Measurements from ENCODE around the gene CDK5RAP3.

GRCh38 chr17:48003417-48004151, 32.7 kb downstream of the CDK5RAP3 start:
- TF ChIP-seq EGR1 (IDR thresholded peaks at IDR 0.05; ENCODE audit: low read depth): no peak
- TF ChIP-seq POLR2A (IDR thresholded peaks at IDR 0.05; ENCODE audit: borderline replicate concordance, extremely low read depth, insufficient read depth, insufficient read length): no peak
- TF ChIP-seq YY1 (IDR thresholded peaks at IDR 0.05; ENCODE audit: extremely low read depth, insufficient replicate concordance, low read depth, low read length): no peak
- no peak for TF ChIP-seq EZH2phosphoT487 (IDR thresholded peaks at IDR 0.05; ENCODE audit: borderline replicate concordance)
- no peak for TF ChIP-seq EZH2 (IDR thresholded peaks at IDR 0.05)
- no peak for TF ChIP-seq CTCF (IDR thresholded peaks at IDR 0.05 in 2 of 3, conservative IDR thresholded peaks at IDR 0.05 in 1 of 3; ENCODE audit: borderline replicate concordance in 1 of 3, insufficient read depth in 1 of 3, low read depth in 2 of 3, low read length in 2 of 3)
- no peak for TF ChIP-seq SP1 (IDR thresholded peaks at IDR 0.05; ENCODE audit: low read depth)
- no peak for TF ChIP-seq MAX (IDR thresholded peaks at IDR 0.05)
- no peak for TF ChIP-seq RAD21 (IDR thresholded peaks at IDR 0.05; ENCODE audit: low read depth)
- TF ChIP-seq FOSL1 (IDR thresholded peaks at IDR 0.05; ENCODE audit: low read depth): no peak
- TF ChIP-seq REST (IDR thresholded peaks at IDR 0.05; ENCODE audit: low read depth): no peak

Measured in HCT116 (cell line).